GM10266 (cell line): ENCODE measurements around the gene PAPPA.

Experiments
- DNase-seq: peaks from one replicate; pipeline ENCODE4 v3.0.0; 2012; ENCODE audit errors: extremely low spot score
- CTCF ChIP-seq: IDR thresholded peaks from 2 replicates; pipeline ENCODE4 v1.5.1; 2012; ENCODE audit warnings: mild to moderate bottlenecking, low read depth; ENCODE audit not compliant: control insufficient read depth, insufficient read depth; ENCODE audit errors: missing control alignments

PAPPA gene

GRCh38 chr9:116152941-116153764 lies 438 bp upstream of the PAPPA start:
- no peak for TF ChIP-seq CTCF
- no peak for DNase-seq

GRCh38 chr9:116154334-116154975 lies 864 bp downstream of the PAPPA start:
- peak; percentile 36 for DNase-seq
- TF ChIP-seq CTCF, result no peak

GRCh38 chr9:116154976-116155697 lies 1.5 kb downstream of the PAPPA start:
- TF ChIP-seq CTCF, result no peak
- DNase-seq, result peak; percentile 53

DNA sequence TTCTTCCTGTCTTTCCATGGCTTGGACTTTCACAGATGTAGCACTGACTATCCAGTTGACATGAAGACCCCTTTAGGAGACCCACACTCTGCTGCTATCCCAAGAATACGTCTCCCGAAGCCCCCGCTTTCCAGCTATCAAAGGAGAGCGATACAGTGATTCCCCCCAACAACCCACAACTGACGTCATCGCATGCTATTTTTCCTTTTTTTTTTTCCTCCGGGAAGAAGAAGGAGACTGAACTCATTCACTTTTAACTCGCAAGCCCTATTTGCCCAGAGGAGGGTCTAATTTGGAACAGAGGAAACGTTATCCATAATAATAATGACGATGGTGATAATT lies 2.1 kb downstream of the PAPPA start:
- TF ChIP-seq CTCF, result no peak
- DNase-seq, result no peak

DNA sequence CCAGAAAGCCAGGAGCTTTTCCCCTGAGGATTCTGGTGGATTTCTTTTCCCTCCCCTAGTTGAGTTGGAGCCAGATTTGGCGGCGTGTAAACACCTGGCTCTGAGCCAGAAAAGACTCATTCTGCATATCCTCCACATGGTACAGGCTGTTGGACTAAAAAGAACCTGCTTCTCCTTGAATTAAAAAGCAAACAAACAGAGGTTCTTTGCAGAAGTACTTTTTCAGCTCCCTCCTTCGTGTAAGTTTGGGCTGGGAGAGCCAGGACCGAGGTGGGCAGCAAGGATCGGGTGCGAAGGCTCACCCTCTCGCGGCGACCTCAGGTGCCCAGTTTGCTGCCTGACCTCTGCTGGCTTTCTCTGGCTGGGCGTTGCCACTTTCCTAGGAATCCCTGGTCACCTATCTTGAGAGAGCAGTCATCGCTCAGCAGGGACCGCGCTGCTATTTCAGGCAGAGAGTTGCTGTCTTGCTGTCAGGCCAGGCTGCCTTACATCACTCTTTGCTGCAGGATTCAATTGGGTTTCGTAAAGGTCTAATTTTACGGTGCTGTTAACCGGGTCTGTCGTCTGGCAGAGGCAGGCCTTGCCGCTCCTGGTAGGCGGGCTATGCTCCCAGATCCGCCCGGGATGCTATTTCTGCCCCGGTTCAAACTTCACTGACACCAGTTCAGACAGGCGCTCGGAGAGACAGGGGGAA lies 3.2 kb downstream of the PAPPA start:
- no peak for DNase-seq

More for the DNA sequence above, 3.2 kb downstream of the PAPPA start:
- no peak for TF ChIP-seq CTCF
